Raji (cell line): Measurements from ENCODE around the gene KRT85.

ENCODE experiments used
- POLR2A ChIP-seq: IDR thresholded peaks from 2 replicates; pipeline ENCODE4 v1.6.1; 2011; ENCODE audit warnings: low read depth, low read length, control low read depth; ENCODE audit not compliant: insufficient read depth

KRT85 gene

GRCh38 chr12:52332381-52332780, 34.9 kb downstream of the KRT85 start:
- TF ChIP-seq POLR2A, result no peak

- TF ChIP-seq POLR2A, result no peak
Measured at GRCh38 chr12:52331833-52332232, 35.4 kb downstream of the KRT85 start.

- TF ChIP-seq POLR2A, result no peak
Measured at GRCh38 chr12:52331039-52331438, 36.2 kb downstream of the KRT85 start.

- no peak for TF ChIP-seq POLR2A
Measured at GRCh38 chr12:52327830-52328500, 39.3 kb downstream of the KRT85 start.

- no peak for TF ChIP-seq POLR2A
Measured at GRCh38 chr12:52327052-52327829, 40.0 kb downstream of the KRT85 start.

- no peak for TF ChIP-seq POLR2A
Measured at GRCh38 chr12:52324153-52324444, 43.2 kb downstream of the KRT85 start.

GRCh38 chr12:52323416-52324152, 43.7 kb downstream of the KRT85 start:
- TF ChIP-seq POLR2A, result no peak

- TF ChIP-seq POLR2A, result no peak
Measured at GRCh38 chr12:52323001-52323400, 44.3 kb downstream of the KRT85 start.

GRCh38 chr12:52322069-52322468, 45.2 kb downstream of the KRT85 start:
- TF ChIP-seq POLR2A, result no peak

- no peak for TF ChIP-seq POLR2A
Measured at GRCh38 chr12:52321418-52321817, 45.9 kb downstream of the KRT85 start.

GRCh38 chr12:52320784-52321400, 46.4 kb downstream of the KRT85 start, which contains the start of gene KRT83:
TSS of gene KRT83 (minus strand) at chr12:52321398. CDS start at chr12:52321335, 63 bp downstream.
- no peak for TF ChIP-seq POLR2A

GRCh38 chr12:52319097-52319496, 48.2 kb downstream of the KRT85 start:
- TF ChIP-seq POLR2A, result no peak

- no peak for TF ChIP-seq POLR2A
Measured at GRCh38 chr12:52318241-52318990, 48.9 kb downstream of the KRT85 start.

GRCh38 chr12:52317468-52318052, 49.7 kb downstream of the KRT85 start:
- no peak for TF ChIP-seq POLR2A

- no peak for TF ChIP-seq POLR2A
Measured at GRCh38 chr12:52316701-52317100, 50.6 kb downstream of the KRT85 start.

- no peak for TF ChIP-seq POLR2A
Measured at GRCh38 chr12:52316290-52316689, 51.0 kb downstream of the KRT85 start.
